ENCODE measurements around the gene ARHGEF28.

Gene ARHGEF28

DNA sequence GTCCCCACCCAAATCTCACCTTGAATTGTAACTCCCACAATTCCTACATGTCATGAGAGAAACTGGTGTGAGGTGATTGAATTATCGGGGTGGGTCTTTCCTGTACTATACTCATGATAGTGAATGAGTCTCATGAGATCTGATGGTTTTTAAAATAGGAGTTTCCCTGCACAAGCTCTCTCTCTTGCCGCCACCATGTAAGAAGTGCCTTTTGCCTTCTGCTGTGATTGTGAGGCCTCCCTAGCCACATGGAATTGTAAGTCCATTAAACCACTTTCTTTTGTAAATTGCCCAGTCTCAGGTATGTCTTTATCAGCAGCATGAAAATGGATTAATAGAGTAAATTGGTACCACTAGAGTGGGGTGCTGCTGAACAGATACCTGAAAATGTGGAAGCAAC, 140.9 kb downstream of the ARHGEF28 start:
- in situ Hi-C loops (cut with HindIII; ENCODE audit: low sequenced_read_pairs): no loop called here

DNA sequence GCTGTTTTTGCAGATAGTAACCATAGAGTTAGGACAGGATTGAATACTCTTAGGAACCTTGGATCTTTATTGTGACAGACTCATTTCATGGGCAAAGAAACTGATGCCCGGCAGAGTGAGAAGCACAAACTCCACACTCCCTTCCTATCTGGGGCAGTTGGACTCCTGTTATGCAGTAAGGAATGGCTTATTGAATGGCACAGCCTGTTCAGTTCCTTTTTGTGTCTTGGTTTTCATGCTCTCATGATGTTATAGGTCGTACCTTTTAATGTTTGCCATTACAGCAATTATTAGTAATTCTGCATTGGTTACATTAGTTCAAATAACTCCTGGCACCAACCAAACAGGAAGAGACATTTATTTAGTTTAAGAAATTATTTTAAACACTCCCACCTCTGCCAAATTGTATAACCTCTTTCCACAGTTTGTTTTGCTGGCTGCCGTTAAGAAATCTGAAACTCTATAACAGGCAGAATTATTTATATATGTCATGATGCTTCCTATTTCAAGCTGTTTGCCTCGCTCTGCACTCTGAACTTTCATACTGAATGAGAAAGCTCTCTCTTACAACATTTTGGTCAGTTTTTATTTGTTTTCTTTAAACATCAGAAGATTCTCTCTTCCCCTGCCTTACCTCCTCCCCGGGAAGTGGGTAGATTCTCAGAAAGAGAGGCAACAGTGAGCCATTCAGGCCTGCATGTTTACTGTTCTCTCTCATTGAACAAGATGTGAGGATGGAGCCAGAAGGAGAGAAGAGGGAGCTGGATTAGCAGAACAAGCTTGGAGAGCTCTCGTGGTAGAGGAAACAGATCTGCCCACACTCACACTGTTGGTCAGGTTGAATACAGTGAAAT, 144.4 kb downstream of the ARHGEF28 start:
- in situ Hi-C loops (cut with HindIII; ENCODE audit: low sequenced_read_pairs): no loop called here

DNA sequence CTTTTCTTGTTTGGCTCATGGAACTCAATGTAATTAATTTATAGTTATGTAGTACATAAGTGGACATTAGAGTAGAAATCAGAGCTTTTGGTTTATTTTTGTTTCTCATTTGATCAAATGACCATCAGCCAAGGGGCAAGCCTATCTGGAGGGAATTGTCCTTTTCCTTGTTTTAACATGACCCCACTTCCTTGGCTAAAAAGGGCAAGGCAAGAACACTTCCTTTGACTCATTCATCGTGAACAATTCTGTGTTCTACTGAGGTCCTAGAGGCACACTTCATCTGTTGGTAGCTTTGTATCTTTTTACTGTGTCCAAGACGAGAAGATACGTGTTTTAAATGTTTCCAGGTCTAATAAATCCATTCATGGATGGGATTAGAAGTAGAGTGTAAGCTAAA, 148.9 kb downstream of the ARHGEF28 start:
- in situ Hi-C loops (cut with HindIII; ENCODE audit: low sequenced_read_pairs): no loop called here

DNA sequence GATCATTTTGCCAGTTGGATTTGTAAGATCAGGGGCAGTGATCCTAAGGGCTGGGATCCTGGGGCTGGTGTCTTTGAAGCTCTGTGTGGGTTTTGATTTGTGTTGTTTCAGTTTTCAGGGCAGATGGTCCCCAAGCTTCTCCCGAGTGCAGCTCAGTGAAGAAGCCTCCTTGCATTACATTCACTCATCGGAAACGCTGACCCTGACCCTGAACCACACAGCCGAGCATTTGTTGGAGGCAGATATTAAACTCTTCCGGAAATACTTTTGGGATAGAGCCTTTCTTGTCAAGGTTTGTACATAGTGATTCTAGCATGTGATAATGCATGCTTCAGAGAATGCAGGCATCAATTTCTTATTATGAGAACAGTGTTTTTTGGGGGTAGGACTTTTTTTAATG, 150.4 kb downstream of the ARHGEF28 start:
- in situ Hi-C loops (cut with HindIII; ENCODE audit: low sequenced_read_pairs): no loop called here

DNA sequence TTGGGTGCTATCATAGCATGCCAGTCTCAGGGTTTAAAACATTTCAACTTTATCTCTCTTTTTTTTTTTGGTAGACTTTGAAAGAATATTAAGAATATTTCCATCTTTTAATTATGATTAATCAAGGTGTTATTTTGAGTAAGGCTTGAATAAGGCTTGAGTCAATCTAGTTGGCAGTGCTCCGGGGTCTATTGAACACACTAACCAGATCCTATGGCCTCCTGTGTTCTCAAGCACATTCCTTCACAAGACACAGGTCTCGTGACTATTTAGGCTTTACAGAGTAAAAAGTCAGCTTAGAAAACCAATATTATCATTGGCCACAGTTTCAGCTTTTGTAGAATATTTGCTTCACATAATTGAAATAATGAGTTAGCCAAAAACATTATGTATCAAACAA, 151.2 kb downstream of the ARHGEF28 start:
- in situ Hi-C loops (cut with HindIII; ENCODE audit: low sequenced_read_pairs): no loop called here

DNA sequence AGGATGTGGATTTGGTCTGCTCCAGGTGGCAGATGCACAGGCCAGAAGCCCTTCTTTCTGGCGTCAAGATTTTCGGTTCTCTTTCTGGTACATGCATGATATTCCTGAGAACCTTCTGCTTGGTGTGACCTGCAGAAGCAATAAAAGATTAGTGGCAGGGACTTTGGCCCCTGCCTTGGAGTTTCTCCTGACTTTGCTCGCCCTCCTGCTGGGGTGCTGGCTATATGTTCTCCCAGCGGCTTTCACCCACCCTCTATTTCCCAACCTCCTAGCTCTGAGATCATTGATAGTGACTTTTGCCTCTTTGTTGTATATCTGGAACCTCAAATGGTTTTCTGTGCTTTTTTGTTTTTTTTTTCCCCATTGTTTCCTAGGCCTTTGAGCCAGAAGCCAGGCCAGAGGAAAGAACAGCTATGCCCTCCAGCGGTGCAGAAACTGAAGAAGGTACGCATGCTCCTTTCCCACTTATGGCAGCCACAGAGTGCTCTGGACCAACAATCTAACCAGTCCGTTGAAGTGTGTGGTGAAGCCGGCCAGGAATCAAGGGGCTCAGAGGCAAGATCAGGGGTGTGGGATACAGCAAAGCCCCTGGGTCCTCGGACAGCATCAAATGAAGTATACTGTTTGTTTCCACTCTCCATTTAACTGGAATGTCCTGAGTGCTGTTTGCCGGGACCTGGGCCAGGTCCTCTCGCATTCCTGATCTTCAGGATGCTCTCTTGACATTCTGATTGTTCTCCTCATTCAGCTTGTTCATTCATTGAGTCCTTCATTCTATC, 154.5 kb downstream of the ARHGEF28 start:
- in situ Hi-C loops (cut with HindIII; ENCODE audit: low sequenced_read_pairs): loop anchor here (5.0 kb wide), 1 partner anchor 188 kb away; no protein-coding TSS in a partner anchor

DNA sequence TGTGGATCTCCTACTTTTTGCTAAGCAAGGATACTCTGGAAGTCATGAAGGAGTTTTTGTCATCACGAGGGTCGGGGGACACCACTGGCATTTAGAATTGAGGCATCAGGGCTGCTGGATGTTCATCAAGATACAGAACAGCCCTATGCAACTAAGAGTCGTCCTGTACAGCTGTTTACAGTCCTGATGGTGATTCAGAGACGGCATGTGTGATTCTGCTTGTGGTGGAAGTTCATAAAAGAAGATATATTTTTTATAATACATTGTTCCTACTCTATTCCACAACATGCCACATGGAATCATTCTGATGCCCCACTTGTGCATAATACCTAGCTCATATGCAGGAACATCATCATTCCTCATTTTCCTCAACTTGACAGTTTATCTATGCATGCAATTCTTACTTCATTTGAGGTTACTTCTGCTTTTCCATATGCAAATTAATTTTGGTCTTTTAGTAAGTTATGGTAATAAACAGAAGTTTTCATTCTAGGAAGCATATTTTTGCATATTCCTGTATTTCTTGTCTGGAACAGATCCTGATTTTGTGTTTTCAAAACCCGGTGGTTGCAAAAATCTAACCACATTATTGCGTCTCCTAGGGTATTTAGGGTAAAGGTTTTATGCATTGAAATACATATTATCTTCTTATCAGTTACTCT, 155.2 kb downstream of the ARHGEF28 start:
- in situ Hi-C loops (cut with HindIII; ENCODE audit: low sequenced_read_pairs): loop anchor here (5.0 kb wide), 1 partner anchor 189 kb away; no protein-coding TSS in a partner anchor

DNA sequence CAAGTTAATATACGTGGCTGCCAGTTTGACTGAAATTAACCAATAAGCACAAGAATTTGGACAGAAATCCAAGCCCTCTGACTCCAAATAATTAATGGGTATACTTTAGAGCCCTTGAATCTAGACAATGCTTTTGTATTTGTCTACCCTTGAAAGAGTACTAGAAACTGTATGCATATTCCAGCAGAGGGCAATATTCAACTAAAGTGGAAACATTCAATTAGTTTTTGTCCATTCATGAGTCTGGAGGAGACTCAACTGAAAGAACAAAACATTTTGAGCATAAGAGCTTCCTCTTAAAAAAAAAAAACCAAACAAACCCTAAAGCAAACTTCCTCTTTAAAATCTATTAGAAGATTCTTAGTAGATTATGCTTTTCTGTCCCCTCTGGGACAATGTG, 157.8 kb downstream of the ARHGEF28 start:
- in situ Hi-C loops (cut with HindIII; ENCODE audit: low sequenced_read_pairs): loop anchor here (5.0 kb wide), 1 partner anchor 192 kb away; no protein-coding TSS in a partner anchor

DNA sequence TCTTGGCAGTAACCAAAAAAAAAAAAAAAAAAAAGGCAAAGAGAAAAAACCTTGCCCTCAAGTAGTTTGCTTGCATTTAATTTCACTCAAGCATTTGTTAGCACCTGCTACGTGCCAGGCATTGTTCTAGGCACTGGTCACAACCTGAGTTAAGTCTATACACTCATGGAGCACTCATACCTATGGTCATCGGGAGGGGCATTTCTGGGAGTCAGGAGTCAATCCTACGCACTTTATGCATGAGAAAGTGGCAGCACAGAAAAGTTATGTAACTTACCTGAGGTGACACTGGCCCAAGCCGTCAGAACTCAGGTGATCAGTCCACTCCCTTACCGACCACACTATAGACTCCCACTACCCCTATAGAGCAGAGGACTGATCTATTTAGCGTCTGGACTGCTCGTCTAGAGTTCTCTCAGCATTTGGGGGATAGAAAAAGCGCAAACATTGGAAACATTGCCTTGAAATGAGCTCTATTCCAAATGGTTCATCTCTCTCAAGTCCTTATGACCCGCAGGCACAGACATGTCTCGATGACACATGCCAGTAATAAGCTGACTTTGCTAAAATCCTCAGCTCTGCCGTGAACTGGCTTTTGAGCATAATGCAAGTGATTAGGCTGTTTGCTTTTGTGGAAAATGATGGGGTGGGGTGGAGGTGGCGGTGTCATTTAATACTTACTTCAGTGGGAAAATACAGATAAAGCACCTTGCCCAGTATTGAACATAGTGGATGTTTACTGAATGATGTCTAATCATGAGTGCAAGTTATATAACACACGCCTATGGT, 160.2 kb downstream of the ARHGEF28 start:
- in situ Hi-C loops (cut with HindIII; ENCODE audit: low sequenced_read_pairs): no loop called here

DNA sequence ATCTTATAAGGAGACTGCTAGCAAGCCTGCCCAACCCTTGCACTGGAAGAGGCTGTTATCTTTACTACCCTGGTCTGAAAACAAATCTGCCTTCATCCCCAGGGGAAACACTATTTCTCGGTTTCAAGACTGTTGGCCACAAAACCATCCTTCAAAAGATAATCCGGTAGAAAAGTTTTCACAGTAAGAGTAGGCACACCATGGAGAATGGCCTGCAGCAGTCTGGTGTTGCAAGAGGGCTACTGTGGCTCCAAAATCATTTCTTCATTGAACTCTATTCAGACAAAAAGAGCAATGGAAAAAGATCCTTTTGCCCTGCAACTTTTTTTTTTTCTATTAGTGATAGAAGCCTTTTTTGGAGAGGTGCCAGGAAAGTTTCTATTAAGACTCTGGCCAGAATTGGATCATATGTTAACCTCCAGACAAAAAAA, 163.9 kb downstream of the ARHGEF28 start:
- in situ Hi-C loops (cut with HindIII; ENCODE audit: low sequenced_read_pairs): no loop called here

DNA sequence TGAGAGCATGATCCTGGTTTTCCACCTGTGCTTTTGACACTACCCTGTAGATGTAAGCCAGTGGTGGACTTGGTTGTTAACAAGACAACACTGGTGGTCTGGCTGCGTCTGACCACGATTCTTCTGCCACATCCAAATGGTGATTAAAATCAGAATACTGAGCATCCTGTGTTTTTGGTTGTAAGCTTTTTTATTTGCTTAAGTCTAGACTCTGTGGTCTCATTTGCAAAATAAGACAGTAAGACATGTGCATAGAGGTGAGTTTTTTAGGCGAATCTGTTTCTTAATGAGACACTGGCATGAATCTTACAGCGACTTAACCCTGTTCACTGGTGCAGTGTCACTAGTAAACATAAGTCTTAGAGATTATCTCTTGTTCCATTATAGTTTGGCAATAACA, 165.4 kb downstream of the ARHGEF28 start:
- in situ Hi-C loops (cut with HindIII; ENCODE audit: low sequenced_read_pairs): no loop called here

DNA sequence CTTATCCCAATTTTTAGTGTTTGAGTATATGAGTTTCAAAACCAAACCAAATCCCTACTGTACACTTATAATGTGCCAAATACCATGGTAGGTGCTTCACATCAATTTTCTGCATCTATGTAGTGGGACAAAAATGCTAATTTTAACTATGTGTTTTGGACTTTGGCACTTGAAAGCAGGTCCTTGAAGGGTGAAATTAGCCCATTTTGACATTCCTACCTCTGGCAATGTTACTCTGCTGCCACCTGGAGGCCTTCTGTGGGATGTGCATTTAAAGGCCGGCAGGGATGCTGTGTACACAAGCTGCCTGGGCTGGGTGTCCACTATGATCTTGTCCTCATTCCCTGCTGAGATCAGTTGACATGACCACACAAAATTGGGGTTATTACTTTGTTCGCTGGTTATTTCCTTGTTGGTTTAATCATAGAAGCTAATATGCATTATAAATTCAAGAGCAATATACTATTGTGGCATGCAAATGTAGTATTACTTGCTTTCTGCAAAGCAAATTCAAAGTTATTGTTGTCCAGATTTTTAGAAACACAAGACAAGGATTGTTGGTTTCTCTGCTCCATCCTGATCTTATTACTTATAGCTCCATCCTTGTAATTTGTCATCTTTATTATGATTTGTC, 166.8 kb downstream of the ARHGEF28 start:
- in situ Hi-C loops (cut with HindIII; ENCODE audit: low sequenced_read_pairs): no loop called here

DNA sequence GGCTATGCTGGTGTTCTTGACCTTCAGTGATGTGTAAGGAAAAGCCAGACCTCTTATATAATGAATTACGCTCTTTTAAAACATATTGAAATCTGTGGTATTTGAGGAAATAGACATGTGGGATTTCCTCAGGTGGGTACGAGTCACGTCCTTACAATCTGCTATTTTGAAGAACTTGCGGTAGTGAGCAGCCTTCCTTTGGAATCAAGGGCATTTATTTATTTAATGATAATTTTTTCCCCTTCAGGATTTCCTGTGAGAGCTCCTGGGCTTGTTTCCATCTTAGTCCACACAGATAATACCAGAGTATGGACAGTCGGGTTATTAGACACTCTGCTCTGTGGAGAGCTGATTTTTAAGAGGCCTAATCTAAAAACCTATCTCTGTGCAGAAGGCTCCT, 167.9 kb downstream of the ARHGEF28 start:
- in situ Hi-C loops (cut with HindIII; ENCODE audit: low sequenced_read_pairs): no loop called here

DNA sequence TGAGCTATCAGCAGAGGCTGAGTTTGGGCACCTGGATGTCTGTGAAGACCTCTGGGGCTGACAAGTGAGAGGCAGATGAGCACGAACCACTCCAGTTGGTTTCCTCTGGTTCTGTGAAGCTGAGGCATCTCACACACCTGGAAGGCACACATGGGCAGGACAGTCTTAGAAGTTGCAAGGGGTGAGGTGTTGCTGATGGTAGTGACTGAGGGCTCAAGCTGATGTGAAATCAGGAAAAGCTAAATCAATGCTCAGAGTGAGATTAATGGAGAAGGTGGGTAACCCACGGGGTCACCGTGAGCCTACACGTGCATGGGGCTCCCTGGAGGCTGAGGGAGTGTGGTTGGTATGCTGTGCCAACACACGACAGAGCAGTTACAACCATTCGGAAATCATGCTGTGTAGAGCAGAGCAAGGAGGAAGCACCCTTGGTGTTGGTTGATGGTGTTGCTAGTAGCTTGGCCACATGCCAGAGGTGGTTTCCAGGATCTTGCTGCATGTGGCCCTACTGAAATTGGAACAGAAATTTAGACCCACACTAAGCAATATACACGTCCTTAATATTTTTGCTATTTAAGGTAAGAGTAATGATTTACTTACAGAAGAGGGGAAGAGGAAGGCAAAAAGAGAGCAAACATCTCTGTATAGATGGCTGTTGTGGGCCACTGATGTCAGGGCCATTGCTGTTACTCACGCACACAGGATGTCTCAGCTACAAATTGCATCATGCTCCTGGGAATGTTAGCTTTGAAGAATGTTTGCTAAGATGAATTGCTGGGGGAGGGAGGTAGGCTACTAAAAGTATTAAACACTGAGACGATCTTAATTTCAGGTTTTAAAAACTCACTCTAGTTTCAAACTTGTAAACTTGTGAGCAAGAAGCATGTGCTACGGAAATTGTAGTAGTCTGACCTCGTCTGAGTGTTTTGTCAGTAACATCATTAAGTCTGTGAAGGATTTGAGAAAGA, 170.5 kb downstream of the ARHGEF28 start:
- in situ Hi-C loops (cut with HindIII; ENCODE audit: low sequenced_read_pairs): no loop called here

DNA sequence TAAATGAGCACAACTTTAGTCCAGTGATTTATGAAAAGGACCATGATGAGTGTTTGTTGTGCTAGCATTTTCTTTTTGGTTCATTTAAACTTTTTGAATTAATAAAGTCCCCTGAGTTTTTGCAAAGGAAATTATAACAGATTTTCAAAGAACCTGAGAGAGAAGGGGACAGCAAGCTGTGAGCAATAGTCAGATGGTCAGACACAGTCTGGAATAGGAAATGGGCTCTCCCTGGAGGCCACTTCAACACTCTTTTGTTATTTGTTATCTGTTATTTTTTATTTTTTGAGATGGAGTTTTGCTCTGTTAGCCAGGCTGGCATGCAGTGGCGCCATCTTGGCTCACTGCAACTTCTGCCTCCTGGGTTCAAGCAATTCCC, 171.1 kb downstream of the ARHGEF28 start:
- in situ Hi-C loops (cut with HindIII; ENCODE audit: low sequenced_read_pairs): no loop called here

DNA sequence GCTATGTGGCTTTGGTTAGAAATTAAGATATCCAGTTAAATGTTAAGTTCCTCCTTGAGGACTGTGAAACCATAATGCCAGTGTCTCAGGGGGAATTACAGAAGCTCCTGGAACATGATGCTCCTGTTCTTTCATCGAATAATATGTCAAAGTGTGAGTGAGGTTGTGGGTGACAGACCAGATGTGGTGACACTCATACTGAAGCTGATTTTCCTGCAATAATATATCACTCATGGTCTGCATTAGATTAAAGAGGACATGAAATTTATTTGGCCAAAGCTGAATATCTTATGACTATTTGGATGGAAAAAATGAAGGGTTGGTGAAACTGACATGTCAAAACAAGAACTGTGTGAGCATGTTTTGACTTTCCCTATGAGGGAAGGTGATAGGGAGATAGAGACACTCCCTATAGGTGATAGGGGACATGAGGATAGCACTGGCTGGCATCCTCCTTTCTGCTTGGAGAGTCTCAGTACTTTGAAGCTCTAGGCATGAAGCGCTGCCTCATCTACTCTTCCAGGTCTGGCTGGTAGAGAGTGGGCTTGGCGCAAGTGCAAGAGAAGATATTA, 173.5 kb downstream of the ARHGEF28 start:
- in situ Hi-C loops (cut with HindIII; ENCODE audit: low sequenced_read_pairs): no loop called here

DNA sequence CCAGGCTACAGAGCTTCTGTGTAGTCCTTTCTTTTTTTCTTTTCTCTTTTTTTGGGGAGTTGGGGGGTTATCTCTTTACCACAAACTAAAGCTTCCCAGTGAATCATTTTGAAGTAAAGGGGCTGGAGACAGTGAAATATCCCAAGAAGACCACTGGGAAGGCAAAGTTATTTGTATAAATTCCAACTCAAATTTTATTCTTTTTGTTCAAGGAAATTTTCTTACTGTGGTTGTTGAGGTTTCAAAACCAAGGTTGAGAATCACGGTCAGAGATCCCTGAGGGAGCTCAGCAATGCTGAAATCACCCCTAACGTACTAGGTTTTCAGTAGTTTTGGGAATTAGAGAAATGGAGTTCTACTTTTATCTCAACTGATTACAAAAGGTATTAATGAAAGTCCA, 175.7 kb downstream of the ARHGEF28 start:
- in situ Hi-C loops (cut with HindIII; ENCODE audit: low sequenced_read_pairs): no loop called here

DNA sequence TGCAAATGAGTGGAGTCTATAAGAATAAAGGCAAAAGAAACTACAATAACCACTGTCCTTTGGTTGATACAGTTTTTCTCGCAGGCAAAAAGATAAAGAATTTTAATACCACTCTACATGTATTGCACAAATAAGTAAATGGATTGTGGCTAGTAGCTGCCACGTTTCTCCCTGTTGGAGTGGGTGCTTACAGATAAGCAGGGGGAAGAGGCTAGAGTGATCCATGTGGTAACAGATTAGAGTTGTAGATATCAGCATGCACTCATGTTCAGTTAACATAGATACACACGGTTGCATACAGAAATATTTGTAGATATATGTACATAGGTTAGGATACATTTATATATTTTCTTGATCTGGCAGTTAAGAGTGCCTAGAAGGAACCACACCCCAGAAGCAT, 179.5 kb downstream of the ARHGEF28 start:
- in situ Hi-C loops (cut with HindIII; ENCODE audit: low sequenced_read_pairs): no loop called here

DNA sequence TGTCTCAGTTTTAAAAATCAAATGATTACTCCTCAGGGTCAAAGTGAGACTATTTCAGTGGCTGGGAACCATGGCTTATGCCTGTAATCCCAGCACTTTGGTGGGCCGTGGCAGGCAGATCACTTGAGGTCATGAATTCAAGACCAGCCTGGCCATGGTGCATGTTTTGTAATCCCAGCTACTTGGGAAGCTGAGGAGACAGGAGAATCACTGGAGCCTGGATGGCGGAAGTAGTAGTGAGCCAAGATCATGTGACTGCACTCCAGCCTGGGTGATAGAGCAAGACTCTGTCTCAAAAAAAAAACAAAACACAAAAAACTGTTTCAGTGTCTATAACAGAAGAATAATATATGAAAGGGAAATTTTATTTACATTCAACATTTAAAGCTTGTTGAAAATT, 182.9 kb downstream of the ARHGEF28 start:
- in situ Hi-C loops (cut with HindIII; ENCODE audit: low sequenced_read_pairs): no loop called here

Measured in endothelial cell of hepatic sinusoid (primary cell).